ENCODE measurements around the gene RWDD4.

The RWDD4 gene

DNA sequence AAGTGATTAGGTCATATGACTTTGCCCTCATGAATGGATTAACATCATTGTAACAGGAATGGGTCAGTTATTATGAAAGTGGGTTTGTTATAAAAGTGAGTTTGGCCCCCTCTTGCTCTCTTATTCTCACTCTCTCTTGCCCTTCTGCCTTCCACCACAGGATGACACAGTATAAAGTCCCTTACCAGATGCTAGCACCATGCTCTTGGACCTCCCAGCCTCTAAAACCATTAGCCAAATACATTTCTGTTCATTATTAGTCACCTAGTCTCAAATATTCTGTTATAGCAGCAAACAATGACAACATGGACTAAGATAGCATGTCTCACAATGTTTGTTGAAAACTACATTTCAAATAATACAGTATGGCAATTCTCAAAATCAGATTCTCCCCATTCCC, 59.7 kb downstream of the RWDD4 start:
- no peak for DNase-seq

DNA sequence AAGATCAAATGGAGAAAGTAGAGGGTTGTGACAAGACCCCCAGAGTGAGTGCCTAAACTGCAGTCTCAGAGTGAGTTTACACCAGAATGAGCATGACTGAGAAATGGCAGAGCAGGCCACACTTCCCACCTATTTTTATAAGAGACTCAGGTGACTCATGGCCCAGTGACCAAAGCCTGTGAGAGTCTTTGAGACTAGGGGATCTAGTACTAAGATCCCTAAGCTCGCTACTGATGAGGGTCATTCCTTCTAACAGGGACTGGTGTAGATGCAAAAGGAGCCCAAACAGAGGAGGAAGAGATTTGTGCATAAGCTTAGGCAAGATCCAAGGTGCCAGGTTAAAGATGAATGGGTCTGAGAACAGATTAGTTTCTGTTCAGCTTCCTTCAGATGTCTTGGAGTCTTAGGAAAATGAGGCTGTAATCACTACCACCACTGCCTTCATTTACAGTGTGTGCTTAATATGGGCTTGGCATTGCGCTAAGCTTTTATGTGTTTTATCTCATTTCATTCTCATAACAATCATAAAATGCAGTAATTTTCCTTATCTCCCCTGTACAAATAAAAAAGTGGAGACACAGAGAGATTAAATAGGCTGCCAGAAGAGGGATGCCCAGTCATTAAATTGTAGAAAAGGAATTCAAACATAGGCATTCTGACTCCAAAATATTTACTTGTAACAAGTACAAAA, 62.8 kb downstream of the RWDD4 start:
- no peak for DNase-seq

DNA sequence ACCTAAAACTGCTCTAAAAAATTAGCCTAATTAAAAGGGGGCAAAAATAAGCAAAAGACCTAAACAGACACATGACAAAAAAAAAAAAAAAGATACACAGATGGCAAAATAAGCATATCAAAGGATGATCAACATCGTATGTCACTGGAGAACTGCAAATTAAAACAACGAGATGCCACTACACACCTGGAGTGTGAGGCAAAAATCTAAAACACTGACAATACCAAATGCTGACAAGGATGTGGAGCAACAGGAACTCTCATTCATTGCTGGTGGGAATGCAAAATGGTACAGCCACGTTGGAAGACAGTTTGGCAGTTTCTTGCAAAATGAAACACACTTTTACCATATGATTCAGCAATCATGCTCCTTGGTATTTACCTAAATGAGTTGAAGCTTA, 64.2 kb downstream of the RWDD4 start:
- no peak for DNase-seq

GRCh38 chr4:183591301-183591700, 67.7 kb downstream of the RWDD4 start:
- DNase-seq, result no peak
